Esophagus squamous epithelium (tissue), 4 donors: Measurements from ENCODE around the gene ARHGEF17.

ENCODE experiments used
- CTCF ChIP-seq, 6 experiments: fragments of 450-650 bp in 4 of 6; fragments of 200-600 bp in 2 of 6; sonication (generic) in 2 of 6; IDR thresholded peaks; one replicate each; pipeline ENCODE4 v1.5.1; 2016 to 2019; ENCODE audit warnings: antibody characterized with exemption in 6 of 6, mild to moderate bottlenecking in 4 of 6, moderate library complexity in 4 of 6
- POLR2A ChIP-seq, 4 donors: fragments of 450-650 bp; IDR thresholded peaks; one replicate each; pipeline ENCODE4 v1.6.1; 2017; ENCODE audit warnings: antibody characterized with exemption in 4 of 4, mild to moderate bottlenecking in 4 of 4, moderate library complexity in 3 of 4

- TF ChIP-seq CTCF (IDR thresholded peaks at IDR 0.05) (no peak), POLR2A (IDR thresholded peaks at IDR 0.05) (no peak)
Observed at GRCh38 chr11:73387594-73388264, 79.7 kb downstream of the ARHGEF17 start.
